ENCODE measurements around the gene SERGEF. TPM values are rescaled to one million over a fixed set of nuclear protein-coding genes. Genes with fewer than 3 reads are reported as not detected.

SERGEF gene
- total RNA-seq, 2 donors from 2014 or later: 23.2 to 36.2 TPM

DNA sequence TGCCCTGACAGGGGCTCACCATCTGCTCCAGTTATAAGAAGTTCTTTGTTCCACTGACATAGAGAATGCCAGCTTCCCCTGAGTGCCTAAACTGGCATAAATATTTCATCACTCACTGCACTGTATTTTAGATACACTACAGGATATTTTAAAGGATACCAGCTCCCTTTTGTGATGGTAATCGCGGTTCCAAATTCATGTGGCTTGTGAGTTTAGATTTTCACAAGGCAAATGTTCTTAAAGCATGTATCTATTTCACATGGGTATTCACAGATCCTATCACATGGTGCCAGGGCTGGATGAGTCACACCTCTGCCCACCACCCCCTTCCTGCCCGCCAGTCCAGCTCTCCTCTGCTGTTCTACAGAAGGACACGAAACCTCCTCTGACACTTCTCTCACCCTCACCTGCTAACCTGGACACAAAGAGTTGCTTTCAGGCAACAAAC is 172.7 kb downstream of the SERGEF start:
- Histone ChIP-seq H3K27me3 (no peaks in the 10 kb centered on the region), H3K36me3 (no peaks in the 10 kb centered on the region), H3K9me3 (no peaks in the 10 kb centered on the region), H3K27ac (no peak overlapping the region), H3K4me1 (no peaks in the 10 kb centered on the region), H3K4me3 (no peak overlapping the region), H3K9ac (ENCODE audit: low read depth in 2 of 2, low read length in 2 of 2) (no peak overlapping the region)
- intact Hi-C loops (cut with DNase I): no loop called here
- no peak for DNase-seq
- TF ChIP-seq, protein P1, sequence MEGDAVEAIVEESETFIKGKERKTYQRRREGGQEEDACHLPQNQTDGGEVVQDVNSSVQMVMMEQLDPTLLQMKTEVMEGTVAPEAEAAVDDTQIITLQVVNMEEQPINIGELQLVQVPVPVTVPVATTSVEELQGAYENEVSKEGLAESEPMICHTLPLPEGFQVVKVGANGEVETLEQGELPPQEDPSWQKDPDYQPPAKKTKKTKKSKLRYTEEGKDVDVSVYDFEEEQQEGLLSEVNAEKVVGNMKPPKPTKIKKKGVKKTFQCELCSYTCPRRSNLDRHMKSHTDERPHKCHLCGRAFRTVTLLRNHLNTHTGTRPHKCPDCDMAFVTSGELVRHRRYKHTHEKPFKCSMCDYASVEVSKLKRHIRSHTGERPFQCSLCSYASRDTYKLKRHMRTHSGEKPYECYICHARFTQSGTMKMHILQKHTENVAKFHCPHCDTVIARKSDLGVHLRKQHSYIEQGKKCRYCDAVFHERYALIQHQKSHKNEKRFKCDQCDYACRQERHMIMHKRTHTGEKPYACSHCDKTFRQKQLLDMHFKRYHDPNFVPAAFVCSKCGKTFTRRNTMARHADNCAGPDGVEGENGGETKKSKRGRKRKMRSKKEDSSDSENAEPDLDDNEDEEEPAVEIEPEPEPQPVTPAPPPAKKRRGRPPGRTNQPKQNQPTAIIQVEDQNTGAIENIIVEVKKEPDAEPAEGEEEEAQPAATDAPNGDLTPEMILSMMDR (IDR thresholded peaks at IDR 0.05): no peak

DNA sequence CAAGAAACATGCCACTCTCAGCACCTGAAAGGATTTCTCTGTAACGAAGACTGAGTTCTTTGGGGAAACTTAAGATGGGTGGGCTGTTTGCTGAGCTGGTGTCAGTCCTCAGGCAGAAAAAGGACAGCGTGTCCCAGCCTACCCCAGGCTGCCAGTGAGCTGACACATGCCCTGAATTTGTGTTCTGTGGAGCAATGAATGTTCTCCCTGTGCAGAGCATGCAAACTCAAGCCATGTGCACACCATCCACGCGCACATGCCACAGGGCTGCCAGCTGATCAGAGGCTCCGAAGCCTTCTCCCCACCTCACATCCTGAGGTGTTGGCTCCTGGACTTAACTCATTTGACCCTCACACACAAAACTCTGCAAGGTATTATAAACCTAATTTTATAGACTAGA is 173.4 kb downstream of the SERGEF start:
- intact Hi-C loops (cut with DNase I): no loop called here
- no peaks in the 10 kb centered on the region for H3K36me3 ChIP-seq
- no peak for DNase-seq
- no peaks in the 10 kb centered on the region for H3K4me1 ChIP-seq
- H3K9ac ChIP-seq (ENCODE audit: low read depth in 2 of 2, low read length in 2 of 2): no peak overlapping the region
- H3K4me3 ChIP-seq: no peak overlapping the region
- H3K27ac ChIP-seq: no peak overlapping the region
- TF ChIP-seq, protein P1 (IDR thresholded peaks at IDR 0.05): no peak
- no peaks in the 10 kb centered on the region for H3K9me3 ChIP-seq
- no peaks in the 10 kb centered on the region for H3K27me3 ChIP-seq

DNA sequence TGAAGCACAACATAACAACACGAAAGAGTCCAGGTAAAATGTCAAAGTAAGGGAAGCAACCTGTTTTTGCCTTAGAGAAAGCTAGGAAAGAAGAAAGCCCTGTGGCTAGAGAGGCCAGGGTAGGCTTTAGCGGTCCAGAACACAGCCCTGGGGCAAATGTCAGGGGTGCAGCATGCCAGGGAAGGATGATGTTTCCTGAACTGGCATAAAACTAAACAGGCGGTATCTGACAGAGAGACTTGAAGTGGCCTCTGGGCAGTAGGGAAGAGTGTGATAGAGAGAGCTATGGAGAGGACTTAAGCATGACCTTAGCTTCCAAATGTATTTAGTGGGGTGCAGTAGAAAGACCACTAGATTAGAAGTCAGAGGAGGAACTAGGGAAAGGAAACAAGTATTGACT is 174.7 kb downstream of the SERGEF start:
- Histone ChIP-seq H3K27ac (no peak overlapping the region), H3K27me3 (no peaks in the 10 kb centered on the region), H3K4me3 (no peak overlapping the region), H3K36me3 (no peaks in the 10 kb centered on the region), H3K9me3 (no peaks in the 10 kb centered on the region), H3K4me1 (no peaks in the 10 kb centered on the region), H3K9ac (ENCODE audit: low read depth in 2 of 2, low read length in 2 of 2) (no peak overlapping the region)
- TF ChIP-seq, protein P1 (IDR thresholded peaks at IDR 0.05): no peak
- DNase-seq: no peak
- intact Hi-C loops (cut with DNase I): no loop called here

DNA sequence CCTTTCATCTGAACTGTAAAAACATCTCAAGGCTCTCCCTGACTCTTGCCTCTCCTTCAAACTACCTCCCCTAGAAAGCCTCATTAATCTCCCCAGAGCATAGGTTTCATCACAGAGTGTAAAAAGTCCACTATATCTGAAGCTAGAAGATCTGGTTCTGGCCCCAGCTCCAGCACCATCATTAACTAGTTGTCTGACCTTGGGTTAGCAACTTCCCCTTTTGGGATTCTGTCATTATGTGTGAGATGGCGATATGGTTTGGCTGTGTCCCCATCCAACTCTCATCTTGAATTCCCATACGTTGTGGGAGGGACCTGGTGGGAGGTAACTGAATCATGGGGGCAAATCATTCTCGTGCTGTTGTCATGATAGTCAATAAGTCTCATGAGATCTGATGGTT is 181.0 kb downstream of the SERGEF start:
- intact Hi-C loops (cut with DNase I): no loop called here
- no peaks in the 10 kb centered on the region for H3K9me3 ChIP-seq
- no peak for DNase-seq
- no peak overlapping the region for H3K9ac ChIP-seq (ENCODE audit: low read depth in 2 of 2, low read length in 2 of 2)
- TF ChIP-seq, protein P1 (IDR thresholded peaks at IDR 0.05): no peak
- H3K36me3 ChIP-seq: no peaks in the 10 kb centered on the region
- no peak overlapping the region for H3K27ac ChIP-seq
- no peaks in the 10 kb centered on the region for H3K27me3 ChIP-seq
- H3K4me3 ChIP-seq: no peak overlapping the region
- H3K4me1 ChIP-seq: no peaks in the 10 kb centered on the region

DNA sequence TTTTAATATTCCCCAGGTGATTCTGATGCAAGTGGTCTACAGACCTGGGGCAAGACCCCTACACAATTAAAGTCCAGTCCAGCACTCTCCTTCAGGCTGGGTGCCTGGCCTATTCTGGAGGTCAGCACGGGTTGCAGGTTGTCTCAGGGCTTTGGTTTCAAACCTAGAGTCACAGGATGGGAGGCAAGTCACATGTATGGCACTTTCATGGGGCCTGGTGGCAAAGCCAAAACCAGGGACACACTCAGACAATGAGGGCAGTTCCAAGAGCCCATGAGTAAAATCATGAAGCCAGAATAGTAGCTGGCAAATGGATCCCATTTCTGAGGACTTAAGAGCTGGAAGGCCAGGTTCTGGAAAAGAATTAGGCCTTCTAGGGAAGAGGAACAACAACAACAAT is 181.6 kb downstream of the SERGEF start:
- TF ChIP-seq, protein P1 (IDR thresholded peaks at IDR 0.05): no peak
- intact Hi-C loops (cut with DNase I): no loop called here
- Histone ChIP-seq H3K4me3 (no peak overlapping the region), H3K9me3 (no peaks in the 10 kb centered on the region), H3K27me3 (no peaks in the 10 kb centered on the region), H3K27ac (no peak overlapping the region), H3K4me1 (no peaks in the 10 kb centered on the region), H3K9ac (ENCODE audit: low read depth in 2 of 2, low read length in 2 of 2) (no peak overlapping the region), H3K36me3 (no peaks in the 10 kb centered on the region)
- DNase-seq: no peak
